Measurements from ENCODE around the gene SLC1A7.

Gene SLC1A7

DNA sequence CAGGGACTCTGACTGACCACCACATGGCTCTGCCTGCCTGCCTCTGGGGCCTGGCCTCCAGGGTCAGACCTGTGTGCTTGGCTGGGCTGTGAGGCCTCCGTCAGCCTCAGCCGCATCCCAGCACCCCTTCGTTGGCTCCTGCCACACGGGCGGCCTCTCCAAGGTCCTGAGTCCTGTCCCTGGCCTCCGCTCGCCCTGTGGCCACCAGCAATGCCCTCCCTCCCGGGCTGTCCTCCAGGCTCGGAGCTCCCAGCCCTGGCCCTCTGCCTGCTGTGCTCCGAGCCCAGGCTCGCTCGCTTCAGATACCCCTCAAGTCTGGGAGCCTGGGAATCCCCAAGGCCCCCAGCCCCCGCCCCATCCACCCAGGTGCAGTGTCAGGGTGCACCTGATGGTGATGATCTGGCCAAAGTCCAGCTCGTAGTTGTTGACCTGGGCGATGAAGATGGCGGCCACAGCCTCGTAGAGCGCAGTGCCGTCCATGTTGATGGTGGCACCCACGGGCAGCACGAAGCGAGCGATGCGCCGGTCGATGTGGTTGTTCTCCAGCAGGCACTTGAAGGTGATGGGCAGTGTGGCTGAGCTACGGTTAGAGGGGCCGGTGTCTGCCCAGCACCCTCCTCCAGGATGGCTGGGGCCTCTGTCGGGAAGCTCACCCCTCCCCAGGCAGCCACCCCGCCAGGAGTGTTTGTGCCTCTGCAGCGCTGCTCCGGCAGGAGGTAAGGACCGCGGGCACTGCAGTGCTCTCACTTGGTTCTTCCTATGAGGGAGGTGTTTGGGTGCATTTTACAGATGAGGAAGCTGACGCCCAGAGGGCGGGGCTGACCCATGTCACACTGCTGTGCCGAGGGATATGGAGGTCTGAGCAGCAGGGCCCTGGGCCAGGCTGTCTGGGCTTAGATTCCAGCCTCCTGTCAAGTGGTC, 52.0 kb downstream of the SLC1A7 start:
- DNase-seq: no peak

DNA sequence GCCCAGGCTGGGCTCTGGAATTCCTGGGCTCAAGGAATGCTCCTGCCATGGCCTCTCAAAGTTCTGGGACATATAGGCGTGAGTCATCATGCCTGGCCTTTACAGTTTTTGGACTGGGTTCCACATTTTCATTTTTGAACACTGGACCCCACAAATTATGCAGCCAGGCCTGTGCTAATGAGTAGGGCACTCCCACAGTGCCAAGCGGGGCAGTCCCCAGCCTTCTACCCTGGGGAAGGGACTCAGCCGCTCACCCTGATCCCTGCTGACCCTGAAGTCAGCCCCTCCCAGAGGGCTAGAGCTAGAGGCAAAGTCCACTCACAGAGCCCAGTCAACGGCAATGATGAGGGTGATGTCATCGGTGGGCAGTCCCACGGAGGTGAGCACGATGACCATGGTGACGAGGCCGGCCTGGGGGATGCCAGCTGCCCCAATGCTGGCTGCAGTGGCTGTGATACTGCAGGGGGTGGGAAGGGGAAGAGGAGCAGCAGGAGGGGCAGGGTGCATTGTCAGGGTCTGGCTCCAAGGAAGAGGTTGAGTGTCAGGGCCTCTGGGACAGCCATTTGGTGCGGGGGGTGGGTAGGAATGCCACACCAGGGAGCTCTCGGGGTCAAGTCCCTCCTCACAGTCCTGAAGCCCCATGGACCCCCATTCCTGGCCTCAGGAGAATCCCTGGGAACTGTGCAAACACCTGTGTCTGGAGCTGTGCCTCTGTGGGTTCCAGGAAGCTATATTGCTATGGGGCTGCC, 52.8 kb downstream of the SLC1A7 start:
- DNase-seq: no peak

DNA sequence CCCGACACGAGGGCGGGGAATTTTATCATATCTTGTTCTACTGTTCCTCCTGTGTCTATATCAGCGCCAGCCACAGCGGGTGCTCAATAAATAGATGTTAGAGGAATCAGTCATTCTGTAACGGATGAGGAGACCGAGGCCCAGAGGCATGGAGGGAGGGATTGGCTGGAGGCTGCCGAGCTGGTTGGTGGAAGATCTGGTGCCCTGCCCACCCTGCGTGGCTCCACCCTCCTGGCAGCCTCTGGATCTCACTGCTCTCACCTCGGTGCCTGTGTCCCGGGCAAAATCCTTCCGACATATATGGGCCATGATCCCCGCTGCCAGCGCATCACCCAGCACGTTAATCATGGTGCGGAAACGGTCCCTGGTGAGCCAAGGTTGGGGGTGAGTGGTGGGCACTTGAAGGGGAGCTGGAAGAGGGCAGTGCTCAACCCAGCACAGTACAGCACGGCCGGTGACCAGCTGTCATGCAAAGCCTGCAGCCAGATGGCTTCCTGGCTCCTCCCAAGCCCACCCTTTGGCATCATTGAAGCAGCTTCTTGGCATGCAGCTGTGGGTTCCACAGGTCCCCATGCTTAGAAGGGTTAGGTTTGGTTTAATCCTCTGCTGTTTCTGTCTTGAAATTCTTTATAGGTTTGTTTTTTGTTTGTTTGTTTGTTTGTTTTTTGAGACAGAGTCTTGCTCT, 53.7 kb downstream of the SLC1A7 start:
- DNase-seq: no peak

DNA sequence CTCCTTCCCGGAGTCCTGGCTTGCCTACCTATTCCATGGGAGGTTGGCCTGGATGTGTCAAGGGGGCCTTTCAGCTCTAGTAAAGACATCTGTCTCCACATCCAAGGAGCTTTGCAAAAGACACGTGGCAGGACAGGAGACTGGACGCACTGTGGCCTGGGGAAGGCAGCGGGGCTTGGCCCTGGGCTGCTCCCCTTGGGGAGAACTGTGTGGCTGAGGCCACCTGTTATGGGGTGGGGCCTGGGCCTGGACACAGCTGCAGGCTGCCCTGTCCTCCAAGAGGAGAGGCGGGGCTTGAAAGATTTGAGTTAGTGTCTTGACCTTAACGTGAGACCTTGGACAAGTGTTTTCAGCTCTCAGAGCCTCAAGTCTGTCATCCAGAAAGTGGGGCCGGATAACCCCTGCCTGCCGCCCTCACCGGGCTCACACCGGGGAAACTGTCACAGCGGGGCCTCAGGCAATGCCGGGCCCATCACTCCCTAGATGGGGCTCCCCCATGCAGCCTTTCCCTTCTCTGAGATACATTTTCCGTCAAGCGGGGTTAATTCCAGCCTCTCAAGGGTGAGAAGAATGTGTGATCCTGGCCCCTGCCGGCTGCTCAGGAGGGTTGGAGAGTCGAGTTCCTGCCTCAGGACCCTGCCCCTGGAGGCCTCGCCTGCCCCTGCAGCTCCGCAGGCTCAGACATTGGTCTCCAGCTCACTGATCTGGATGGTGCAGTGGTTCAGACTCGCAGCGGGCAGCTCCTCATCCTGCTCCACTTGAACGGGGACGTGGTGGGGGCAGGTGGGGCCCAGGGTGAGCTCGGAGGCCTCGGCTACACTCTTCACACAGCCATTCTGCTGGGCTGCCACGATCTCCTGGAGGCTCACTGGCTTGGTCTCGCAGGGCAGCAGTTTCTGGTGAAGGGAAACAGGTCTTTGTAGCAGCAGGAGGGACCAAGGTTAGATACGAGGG, 54.8 kb downstream of the SLC1A7 start:
- DNase-seq: no peak

DNA sequence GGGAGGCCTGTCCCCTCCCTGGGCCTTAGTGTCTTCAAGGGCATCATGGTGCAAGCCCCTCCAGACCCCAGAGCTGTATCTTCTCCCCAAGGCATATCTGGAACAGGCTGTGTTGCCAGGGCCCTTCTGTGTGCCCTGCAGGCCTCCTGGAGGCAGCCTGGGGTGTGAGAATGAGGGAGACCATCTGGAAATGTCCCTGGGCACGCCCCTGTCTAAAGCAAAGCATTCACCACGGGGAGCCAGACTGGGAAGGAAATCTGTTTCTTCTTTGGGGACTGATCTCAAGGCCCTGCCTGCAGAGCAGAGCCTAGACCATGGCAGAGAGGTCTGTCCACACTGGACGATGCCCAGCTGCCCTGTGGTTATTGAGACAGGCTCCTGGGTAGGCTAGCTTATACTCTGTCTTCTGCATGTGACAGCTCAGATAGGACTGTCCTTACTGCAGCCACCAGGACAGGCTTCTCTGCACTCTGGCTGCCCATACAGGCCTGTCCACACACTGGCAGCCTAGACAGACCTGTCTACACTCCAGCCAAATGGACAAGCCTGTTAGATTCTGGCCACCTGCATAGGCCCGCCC, 55.9 kb downstream of the SLC1A7 start:
- no peak for DNase-seq

DNA sequence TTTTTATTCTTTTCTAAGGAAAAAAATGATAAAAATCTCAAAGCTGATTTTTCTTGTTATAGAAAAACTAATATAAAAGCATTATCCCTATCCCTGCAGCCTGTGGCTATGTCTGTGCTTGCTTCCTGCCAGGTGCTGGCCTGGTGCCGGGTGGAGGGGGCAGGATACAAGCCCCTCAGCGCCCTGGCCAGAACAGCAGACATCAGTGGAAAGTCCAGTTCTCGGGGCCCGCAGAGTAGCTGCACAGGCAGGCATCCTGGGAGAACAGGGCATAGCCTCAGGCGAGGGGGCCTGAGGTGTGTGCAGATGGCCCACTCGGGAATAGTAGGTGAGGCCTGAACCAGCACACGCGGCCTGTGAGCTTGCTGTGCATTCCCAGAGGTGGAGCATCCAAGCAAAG, 57.0 kb downstream of the SLC1A7 start:
- DNase-seq: no peak

DNA sequence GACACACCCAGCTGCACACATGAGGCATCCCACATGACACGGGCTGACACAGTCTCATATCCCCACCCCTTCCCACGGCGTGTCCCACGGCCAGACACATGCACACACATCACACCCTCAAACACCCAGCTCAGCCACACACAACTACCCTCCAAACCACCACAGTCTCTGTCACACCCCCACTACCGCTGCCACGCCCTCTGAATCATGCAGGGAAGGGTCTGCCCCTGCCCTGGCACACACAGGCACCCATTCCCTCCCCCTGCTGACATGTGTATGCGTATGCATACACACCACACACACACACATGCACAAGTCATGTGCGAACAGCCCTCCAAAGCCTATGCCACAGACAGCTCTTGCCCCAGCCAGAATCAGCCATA, 57.9 kb downstream of the SLC1A7 start:
- DNase-seq: no peak

DNA sequence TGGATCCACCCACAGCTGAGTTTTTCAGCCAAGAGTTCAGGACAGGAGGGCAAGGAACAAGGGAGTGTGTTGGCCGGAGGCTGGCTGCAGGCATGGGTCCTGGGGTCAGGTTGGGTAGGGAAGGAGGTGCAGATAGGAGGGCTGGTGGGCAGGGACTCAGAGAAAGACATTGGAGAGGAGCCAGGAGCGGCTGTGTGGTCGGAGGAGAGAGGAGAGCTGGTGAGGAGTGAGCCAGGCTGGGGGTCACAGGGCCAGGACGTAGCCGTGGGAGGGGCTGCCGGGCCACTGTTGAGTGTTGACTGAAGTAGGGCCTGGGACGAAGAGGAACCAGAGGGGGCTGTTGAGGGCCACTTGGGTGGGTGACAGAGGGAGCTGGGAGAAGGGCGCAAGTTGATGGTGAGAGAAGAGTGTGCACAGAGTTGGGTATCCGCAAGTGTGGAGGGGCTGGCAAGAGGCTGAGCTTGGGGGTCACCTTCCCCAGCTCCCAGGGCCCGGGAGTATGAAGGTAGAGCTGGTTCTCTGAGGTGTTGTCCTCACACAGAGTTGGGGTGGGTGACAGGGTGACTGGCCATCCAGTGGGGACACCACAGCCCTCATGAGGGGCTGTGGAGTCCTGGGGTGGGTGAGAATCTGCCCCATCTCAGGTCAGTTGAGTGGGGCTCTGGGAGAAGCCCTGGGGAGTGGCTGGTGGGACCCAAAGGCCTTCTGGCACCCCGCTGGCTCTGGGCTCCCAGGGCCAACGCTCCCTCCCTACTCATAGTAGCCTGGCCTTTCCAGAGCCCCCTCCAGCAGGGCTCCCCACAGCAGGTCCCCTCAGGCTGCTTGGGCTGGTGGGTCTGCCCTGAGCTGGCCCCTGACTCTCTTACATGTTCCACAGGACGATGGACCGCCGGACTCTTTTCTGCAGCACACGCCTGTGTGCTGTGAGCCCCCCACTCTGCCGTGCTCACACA, 58.5 kb downstream of the SLC1A7 start:
- DNase-seq: no peak

DNA sequence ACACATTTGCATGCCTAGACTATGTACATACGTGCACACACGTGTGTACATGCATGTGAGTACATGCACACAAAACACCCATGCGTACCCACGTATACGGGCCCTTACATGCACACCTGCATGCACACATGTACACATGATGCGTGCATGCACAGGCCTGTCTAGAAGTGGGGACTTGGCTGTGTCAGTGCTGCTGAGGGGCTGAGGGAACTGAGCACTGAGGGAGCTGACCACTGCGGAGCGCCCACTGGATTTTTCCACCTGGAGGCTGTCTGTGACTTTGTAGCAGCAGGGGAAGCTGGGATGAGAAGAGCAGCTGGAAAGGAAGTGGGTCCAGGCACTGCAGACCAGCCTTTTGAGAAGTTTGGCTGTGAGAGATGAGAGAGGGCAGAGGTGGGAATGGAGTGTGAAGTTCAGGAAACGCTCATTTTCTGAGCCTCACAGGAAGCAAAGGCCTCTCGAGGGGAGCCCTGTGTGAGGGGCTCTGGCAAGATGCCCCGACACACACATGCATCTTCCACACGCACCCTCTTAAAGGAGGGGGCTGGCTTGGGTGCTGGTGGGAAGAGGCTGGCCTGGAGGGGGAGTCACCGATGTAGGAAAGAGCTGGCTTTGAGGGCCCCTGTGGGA, 59.5 kb downstream of the SLC1A7 start:
- no peak for DNase-seq

DNA sequence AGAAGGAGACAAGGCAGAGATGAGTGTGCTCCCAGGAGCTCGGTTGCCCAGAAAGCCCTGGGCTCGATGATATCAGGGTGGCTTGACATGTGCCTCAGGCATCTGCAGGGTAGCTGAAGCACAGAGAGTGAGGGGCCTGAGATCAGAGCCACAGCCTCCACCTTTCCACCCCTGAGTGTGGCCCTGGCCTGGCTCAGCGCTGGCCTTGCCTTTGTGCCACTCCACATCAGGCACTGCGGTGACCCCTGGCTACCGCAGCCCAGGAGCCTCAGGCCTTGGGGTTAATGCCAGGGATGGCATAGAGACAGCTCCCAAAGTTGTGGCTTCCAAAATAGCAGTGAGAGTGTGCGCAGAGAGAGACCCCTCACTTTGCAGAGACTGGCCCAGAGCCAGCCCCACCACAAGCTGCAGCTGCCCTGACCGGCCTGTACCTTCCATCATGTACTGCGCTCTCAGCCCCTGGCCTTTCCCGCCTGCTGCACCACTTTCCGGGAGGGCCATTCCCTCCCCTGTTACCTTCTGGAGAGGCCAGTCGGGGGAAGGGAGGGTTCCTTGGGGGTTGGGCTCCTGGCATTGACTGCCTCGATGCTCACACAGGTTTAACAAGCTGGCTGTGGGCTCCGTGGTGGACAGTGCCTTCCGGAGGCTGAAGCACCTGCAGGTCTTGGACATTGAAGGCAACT, 60.9 kb downstream of the SLC1A7 start:
- DNase-seq: no peak

DNA sequence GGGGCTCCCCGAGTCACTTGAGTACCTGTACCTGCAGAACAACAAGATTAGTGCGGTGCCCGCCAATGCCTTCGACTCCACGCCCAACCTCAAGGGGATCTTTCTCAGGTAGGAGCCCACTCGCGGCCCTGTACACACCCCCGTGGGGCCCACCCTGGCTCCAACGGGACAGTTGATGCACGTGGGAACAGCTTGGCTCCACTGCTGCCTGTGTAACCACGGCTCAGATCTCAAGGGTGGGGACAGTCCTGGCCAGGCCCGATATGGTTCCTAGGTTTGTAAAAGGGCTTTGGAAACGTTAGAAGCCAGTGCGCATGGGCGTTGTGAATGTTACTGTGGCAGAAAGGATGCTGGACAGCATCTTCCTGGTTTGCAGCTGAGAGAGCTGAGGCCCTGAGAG, 61.7 kb downstream of the SLC1A7 start:
- no peak for DNase-seq

DNA sequence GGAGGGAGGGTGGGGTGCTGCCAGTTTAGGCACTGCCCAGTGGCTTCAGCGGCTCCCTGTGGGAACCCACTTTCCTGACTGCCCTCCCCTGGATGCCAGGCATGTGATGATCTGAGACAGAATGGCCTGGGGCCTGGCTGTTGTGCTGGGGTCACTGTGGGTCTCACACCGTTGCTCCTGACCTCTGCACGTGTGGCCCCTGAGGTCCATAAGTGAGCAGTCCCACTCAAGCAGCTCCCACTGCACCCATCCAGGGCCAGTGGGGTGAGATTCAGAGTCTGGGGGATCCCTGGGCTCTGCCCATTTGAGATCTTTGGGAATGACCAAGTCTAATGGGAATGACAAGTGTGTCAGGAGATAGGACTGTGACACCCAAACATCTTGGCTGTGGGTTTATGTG, 62.4 kb downstream of the SLC1A7 start:
- DNase-seq: no peak

DNA sequence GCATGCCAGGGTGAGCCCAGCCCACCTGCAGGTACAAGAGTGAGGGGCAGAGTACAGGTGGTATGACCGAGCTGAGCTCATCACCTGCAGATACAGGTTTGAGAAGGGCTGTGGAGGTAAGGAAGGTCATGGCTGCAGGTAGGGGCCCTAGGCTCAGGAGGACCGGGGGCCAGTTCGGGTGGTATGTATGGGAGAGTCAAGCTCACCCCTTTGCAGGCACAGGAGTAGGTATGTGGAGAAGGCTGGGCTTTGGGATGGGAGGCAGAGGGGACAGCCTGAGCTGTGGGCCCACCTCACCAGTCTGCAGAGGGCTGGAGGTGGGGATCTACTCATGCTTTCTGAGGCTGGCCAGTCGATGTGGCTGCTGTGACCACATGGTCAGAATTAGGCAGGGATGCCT, 63.2 kb downstream of the SLC1A7 start:
- DNase-seq: no peak

DNA sequence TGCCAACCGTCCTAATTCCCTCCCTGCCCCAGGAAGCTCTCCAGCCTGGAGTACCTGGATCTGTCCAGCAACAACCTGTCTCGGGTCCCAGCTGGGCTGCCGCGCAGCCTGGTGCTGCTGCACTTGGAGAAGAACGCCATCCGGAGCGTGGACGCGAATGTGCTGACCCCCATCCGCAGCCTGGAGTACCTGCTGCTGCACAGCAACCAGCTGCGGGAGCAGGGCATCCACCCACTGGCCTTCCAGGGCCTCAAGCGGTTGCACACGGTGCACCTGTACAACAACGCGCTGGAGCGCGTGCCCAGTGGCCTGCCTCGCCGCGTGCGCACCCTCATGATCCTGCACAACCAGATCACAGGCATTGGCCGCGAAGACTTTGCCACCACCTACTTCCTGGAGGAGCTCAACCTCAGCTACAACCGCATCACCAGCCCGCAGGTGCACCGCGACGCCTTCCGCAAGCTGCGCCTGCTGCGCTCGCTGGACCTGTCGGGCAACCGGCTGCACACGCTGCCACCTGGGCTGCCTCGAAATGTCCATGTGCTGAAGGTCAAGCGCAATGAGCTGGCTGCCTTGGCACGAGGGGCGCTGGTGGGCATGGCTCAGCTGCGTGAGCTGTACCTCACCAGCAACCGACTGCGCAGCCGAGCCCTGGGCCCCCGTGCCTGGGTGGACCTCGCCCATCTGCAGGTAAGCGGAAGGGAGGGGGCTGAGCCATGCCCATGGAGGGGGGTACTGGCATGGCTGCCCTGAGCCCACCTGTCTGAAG, 63.9 kb downstream of the SLC1A7 start:
- DNase-seq: no peak

DNA sequence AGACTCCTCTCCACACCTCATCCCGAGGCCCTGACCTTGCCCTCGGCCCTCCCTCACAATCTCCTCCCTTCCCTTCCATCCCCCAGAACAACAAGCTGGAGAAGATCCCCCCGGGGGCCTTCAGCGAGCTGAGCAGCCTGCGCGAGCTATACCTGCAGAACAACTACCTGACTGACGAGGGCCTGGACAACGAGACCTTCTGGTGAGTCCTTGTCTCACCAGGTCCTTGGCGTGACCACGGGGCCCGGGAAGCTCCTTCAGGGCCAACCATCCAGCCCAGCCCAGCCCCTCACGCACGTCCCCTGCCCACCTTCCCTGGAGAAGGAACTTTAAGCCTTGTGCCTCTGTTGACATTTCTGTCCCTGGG, 64.9 kb downstream of the SLC1A7 start:
- DNase-seq: no peak

DNA sequence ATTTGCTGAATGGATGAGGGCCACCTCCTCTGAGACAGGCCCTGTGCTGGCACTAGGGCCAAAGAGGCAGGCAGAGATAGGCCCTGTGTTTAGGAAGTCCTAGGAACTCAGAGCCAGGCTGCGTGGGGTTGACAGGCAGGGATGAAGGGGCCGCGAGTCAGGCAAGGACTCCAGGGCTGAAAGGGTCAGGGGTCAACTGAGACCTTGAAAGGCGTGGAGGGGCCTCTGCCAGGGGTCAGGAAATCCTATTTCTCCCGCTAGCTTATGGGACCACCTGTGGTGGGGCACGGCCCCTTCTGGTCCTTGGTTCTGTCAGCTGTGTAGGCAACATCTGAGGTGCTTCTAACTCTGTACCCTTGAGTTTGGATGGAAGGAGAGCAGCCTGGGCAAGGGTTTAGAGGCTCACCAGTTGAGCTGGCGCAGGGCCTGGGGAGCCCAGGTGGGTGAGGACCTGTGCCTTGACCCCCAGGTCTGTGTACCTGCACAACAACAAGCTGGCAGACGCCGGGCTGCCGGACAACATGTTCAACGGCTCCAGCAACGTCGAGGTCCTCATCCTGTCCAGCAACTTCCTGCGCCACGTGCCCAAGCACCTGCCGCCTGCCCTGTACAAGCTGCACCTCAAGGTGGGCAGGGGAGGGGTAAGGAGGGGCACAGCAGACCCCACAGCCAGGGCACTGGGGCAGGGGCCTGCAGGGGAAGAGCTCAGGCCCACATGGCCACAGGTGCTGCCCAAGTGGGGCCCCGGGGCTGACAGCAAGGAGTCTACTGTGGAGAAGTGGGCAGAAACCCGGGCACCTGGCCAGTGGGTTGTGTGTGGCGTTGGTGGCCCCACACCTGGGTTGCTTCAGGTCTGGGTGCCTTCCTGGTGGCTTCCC, 65.5 kb downstream of the SLC1A7 start:
- DNase-seq: no peak

DNA sequence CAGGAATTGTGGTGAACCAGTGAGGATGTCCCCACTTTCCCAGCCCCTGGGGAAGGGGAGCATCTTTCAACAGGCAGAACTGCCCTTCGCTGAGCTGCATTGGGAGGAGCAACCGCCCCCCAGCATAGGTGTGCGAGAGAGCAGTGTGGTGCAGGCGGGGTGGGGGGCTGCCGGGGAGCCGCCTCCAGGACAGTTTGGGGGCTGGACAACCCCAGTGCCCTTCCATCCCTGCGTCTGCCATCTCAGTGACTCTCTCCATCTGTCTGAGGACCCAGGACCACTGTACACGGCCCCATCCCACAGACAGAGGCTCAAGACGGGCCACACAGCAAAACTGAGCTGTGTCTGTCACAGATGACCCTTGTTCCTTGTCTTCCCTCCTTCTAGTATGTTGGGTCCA, 66.3 kb downstream of the SLC1A7 start:
- DNase-seq: no peak

DNA sequence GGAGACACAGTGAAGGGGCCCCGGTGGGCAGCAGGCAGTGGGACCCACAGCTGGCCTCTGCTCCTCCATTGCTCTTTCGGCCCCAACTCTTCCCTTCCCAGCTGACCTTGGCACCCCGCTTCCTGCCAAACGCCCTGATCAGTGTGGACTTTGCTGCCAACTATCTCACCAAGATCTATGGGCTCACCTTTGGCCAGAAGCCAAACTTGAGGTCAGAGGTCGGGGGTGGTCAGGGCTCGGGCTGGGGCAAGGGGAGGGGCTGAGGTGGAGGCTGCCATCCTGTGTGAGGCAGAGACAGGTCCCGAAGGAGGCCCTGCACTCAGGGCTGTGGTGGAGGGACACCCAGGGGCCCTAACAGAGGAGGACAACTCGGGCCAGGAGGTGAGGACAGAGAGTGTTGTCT, 66.7 kb downstream of the SLC1A7 start:
- no peak for DNase-seq
